Erythroblast (primary cell): ENCODE measurements around the gene YIF1A.

Source experiments
- GATA1 ChIP-seq: IDR thresholded peaks from 2 replicates; pipeline ENCODE4 v1.6.1; 2011; ENCODE audit warnings: low read depth, mild to moderate bottlenecking, control low read depth, low read length, moderate library complexity
- POLR2A ChIP-seq: IDR thresholded peaks from 2 replicates; pipeline ENCODE4 v1.6.1; 2011; ENCODE audit warnings: mild to moderate bottlenecking, low read length

DNA sequence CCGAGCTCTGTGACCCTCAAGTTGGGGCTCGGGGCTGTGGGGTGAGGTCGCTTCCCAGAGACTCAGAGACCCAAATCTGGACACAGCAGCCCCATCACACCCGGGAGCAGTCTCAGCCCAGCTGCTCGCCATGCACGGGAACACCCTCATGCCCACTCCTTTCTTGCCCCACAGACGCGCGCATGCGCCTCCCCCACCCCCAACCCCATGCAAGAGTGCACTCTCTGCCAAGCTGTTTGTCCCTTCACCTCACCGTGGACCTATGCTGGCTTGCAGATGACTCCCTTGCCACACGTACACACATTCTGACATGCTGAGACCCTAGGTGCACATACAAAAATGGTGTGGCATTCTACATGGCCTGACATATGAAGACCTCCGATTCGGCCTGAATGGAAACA lies 28.4 kb upstream of the YIF1A start:
- TF ChIP-seq POLR2A = no peak
- TF ChIP-seq GATA1 = no peak
